GM18861 (cell line): ENCODE measurements around the gene CRB3.
"Not testable (repeated sequence)": the region's sequence is repeated elsewhere in the genome, so short reads cannot be mapped to it uniquely, and the experiment has no call there.

Experiments used
- ATAC-seq: cut with Tn5 transposase; IDR thresholded peaks from one replicate; pipeline ENCODE4 v1.9.1; 2021; ENCODE audit not compliant: unreplicated experiment

CRB3 gene

GRCh38 chr19:6490134-6490533 lies 26.1 kb downstream of the CRB3 start:
- ATAC-seq, result no peak

DNA sequence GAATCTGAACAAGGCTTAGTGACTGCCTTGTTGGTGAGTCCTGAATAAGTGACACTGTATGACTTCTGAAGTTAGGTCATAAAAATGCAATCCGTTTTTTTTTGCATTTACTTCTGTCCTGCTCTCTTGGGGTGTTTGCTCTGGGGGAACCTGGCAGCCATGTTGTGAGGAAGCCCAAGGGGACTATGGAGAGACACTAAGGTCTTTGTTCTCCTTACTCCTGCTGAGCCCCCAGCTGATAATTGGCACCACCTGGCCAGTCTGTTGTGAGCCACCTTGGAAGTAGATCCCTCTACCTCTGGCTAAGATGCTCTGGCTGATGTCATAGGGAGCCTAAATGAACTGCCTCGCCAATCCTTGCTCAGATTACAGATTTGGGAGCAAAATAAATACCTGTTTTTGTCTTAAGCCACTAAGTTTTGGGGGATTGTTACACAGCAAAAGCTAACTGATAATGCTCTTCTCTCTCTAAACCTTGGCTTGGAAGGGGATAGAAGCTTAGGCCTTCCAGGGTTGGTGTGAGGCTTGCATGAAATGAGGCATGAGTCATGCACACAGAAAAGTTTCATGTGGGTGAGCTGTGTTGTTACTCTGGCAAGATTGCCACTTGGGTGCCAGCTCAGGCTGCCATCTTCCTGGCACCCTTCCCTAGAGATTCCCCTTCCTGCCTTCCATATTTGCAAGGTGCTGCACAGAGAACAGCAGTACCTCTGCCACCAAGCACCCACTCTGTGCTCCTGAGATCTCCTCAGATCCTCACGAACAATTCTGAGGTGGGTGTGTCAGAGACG lies 27.9 kb downstream of the CRB3 start:
- no peak for ATAC-seq

GRCh38 chr19:6494438-6495036 lies 30.5 kb downstream of the CRB3 start:
- ATAC-seq, result no peak

- ATAC-seq, result no peak
Observed at GRCh38 chr19:6495947-6496346, 31.9 kb downstream of the CRB3 start.

- no peak for ATAC-seq
Observed at GRCh38 chr19:6498294-6499036, 34.4 kb downstream of the CRB3 start.

GRCh38 chr19:6499052-6499790 lies 35.1 kb downstream of the CRB3 start:
- no peak for ATAC-seq

DNA sequence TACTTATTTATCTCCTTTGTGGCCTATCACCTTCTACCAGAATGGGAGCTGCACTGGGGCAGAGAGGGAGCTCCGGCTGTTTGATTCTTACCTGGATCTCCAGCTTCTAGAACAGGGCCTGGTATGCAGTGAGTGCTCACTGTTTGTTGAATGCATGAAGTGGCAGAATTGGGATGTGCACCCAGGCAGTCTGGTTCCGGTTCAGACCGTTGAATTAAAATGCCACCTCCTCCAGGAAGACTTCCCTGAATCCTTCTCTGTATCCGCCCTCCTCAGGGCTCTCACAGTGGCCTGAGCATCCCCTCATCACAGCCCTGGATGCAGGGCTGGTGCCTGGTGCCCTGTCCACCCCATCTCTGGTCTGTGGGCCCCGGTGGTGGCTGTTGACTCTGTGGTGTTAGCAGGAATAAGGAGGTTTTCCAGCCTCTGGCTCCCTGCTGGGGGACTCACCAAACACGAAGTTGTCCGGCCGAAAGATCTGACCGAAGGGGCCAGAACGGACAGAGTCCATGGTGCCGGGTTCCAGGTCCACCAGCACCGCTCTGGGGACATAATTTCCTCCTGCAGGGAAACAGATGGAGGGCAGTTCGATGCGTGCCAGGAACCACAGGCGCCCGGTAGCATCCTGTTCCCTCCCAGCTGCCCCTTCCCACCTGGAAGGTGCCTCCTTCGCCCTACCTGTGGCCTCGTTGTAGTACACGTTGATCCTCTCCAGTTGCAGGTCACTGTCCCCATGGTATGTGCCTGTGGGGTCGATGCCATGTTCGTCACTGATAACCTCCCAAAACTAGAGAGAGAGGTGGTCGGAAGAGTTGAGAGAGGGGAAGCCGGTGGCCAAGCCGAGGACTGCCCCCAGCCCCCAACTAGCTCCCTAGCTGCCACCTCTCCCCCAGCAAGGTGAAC lies 37.0 kb downstream of the CRB3 start:
- no peak for ATAC-seq

DNA sequence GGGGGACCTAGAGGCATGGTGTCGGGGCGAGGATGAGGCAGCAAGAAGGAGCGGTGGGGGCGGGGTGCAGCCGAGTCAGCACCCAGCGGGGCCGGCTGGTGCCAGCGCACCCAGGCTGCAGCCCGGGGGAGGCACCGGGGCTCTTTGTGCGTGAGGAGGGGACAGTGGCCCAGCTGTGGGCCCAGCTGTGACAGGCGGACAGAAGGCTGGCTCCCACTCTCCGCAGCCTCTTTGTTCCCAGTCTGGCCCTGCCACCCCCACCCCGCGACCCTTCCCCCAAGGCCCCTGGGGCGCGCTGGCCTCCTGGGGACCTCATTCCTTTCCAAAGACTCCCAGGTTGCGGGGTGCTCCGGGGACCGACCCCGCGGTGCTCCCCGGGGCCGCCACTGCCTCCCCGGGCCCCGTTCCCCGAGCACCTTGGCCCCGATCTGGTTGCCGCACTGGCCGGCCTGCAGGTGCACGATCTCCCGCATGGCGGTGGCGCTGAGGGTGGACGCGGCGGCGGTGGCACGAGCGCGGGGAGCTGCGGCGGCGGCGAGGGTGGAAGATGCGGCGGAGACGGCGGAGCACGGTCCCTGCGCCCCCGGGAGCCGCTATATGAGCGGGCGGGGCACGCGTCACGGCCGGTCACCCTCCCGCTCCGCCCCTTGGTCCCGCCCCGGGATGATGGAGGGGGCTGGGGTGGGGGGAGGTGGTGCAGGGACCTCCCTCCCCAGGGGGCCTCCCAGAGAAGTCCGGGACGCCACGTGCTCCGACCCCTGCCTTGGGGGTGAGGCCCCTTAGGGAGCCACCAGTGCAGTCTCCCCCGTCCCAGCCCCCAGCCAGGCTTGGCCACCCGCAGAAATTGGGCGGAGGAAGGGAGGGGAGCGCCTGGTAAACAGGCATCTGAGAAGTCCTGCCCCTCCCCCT lies 37.9 kb downstream of the CRB3 start, which contains the start of gene TUBB4A:
Gene TUBB4A (minus strand): TSS at position 570 of the 909 bp plus-strand sequence. CDS start 97 bp downstream, at position 473.
- ATAC-seq, result no peak

GRCh38 chr19:6503407-6504201 lies 39.5 kb downstream of the CRB3 start:
- ATAC-seq, result no peak

- not testable (repeated sequence) for ATAC-seq
Observed at GRCh38 chr19:6508028-6508771, 44.1 kb downstream of the CRB3 start.

- ATAC-seq, result no peak
Observed at GRCh38 chr19:6509118-6509971, 45.3 kb downstream of the CRB3 start.

- ATAC-seq, result no peak
Observed at GRCh38 chr19:6510618-6511017, 46.5 kb downstream of the CRB3 start.

DNA sequence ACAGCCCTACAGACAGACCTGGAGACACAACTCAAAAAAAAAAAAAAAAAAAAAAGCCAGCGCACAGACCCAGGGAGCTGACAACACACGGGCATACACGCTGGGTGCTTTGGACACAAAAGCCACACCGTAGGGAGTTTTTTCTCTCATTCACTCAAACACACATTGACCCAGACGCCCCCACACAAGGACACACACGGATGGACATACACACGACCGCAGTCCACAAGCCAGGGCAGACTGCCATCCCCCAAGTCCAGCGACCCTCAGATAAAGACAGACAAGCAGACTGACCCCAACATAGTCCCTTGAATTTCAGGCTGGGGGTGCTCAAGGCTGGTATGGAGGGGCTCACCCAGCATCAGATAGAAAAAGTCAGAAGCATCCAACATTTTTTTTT lies 50.0 kb downstream of the CRB3 start:
- ATAC-seq, result no peak

GRCh38 chr19:6514926-6515544 lies 51.0 kb downstream of the CRB3 start:
- ATAC-seq, result no peak

DNA sequence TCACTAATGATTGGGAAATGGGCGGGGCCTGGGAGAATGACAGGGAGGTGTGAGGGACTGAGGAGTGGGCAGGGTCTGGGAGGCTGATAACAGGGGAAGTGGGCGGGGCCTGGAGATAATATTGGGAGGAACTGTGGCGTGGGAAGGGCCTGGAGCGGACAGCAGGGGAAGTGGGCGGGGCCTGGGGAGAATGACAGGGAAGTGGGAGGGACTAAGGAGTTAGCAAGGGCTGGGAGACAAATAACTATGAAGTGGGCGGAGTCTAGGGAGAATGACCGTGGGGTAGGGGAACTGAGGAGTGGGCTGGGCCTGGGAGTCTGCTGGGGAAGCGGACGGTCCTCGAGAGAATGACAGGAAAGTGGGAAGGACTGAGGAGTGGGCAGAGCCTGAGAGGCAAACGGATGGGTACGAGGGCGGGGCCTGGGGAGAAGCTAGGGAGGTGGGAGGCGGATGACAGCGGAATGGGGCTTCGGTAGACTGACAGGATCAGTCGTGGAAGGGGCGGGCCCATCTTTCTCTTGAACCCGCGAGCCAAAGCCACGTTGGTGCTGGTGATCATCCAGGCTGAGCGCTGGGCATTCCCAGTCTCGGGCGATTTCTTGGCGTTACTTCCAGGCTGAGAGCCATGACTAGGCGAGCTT lies 52.1 kb downstream of the CRB3 start:
- ATAC-seq, result no peak
